Measurements from ENCODE around the gene CEP112.

- TF ChIP-seq TCF7L2 (IDR thresholded peaks at IDR 0.05; ENCODE audit: low read depth, low read length) (no peak), MIXL1 (CRISPR knock-in tag; IDR thresholded peaks at IDR 0.05) (no peak), MLX (CRISPR knock-in tag; IDR thresholded peaks at IDR 0.05) (no peak), ZNF296 (CRISPR knock-in tag; conservative IDR thresholded peaks at IDR 0.05) (no peak), CTCF (CRISPR knock-in tag; IDR thresholded peaks at IDR 0.05) (no peak), E2F2 (CRISPR knock-in tag; IDR thresholded peaks at IDR 0.05; ENCODE audit: borderline replicate concordance) (no peak), NFIC (IDR thresholded peaks at IDR 0.05; ENCODE audit: low read length) (no peak)
These were observed 384.6 kb downstream of the CEP112 start for GRCh38 chr17:65807361-65807760.

All from HepG2 (cell line).